T-helper 2 cell treated with Interferon-gamma antibody and Interleukin-4, amounts not matched to agents 5 μg/mL and 100 μg/mL, for 36 hours (primary cell): Measurements from ENCODE around the gene NODAL.

Source experiments
- DNase-seq: peaks from one replicate; pipeline ENCODE4 v3.0.0; 2021; ENCODE audit warnings: low spot score
- H3K27ac Mint-ChIP-seq: one replicate; pipeline ENCODE4 v1.8.0; 2021; ENCODE audit warnings: mild to moderate bottlenecking, mixed read lengths
- H3K27me3 Mint-ChIP-seq: one replicate; pipeline ENCODE4 v1.8.0; 2021; ENCODE audit warnings: low read depth, mixed read lengths
- H3K36me3 Mint-ChIP-seq: one replicate; pipeline ENCODE4 v1.8.0; 2021; ENCODE audit warnings: low read depth, mixed read lengths
- H3K4me1 Mint-ChIP-seq: one replicate; pipeline ENCODE4 v1.8.0; 2021; ENCODE audit warnings: low read depth, mixed read lengths
- H3K4me3 Mint-ChIP-seq: one replicate; pipeline ENCODE4 v1.8.0; 2022; ENCODE audit warnings: mild to moderate bottlenecking, moderate library complexity, mixed read lengths
- H3K9me3 Mint-ChIP-seq: one replicate; pipeline ENCODE4 v1.8.0; 2021; ENCODE audit warnings: mixed read lengths

Gene NODAL

DNA sequence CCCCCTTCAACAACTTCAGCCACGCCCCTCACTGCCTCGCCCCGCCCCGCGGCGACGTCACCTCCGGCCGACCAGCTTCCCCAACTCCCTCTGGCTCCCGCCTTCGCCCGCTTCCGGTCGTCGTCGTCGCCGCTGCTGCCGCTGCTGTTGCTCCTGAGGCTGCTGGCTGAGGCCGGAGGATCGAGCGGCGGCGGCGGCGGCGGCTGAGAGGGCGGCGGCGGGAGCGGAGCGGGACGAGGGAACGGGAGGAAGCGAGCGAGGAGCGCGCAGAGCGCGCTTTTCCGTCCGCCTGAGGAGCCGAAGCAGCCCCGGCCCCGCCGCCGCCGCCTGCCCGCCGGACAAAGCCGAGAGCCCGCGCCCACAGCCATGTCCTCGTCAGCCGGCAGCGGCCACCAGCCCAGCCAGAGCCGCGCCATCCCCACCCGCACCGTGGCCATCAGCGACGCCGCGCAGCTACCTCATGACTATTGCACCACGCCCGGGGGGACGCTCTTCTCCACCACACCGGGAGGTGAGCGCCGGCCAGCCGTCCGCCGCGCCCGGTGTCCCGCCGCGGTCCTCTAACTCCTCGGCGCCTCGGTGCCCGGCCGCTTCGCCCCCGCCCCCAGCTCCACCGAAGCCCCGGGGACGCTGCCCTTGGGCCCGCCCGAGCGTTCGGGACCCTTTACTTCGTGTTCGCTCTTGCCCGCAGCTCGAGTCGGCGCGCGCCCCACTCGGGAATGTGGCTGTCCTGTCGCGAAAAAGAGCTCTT, 37.3 kb downstream of the NODAL start, which contains the start of gene EIF4EBP2:
EIF4EBP2 (plus strand) TSS at position 110 of the 751 bp plus-strand sequence; CDS start at position 367, 257 bp downstream.
- peak; percentile 96 for DNase-seq
- H3K27me3 Mint-ChIP-seq = peaks cover 2% of the 10 kb centered on the region
- H3K4me1 Mint-ChIP-seq = peaks cover 28% of the 10 kb centered on the region
- H3K36me3 Mint-ChIP-seq = peaks cover 14% of the 10 kb centered on the region
- peak within 1 kb of the TSS; percentile 95 for H3K27ac Mint-ChIP-seq
- H3K4me3 Mint-ChIP-seq = peak within 1 kb of the TSS; percentile 95
- H3K9me3 Mint-ChIP-seq = no peaks in the 10 kb centered on the region

DNA sequence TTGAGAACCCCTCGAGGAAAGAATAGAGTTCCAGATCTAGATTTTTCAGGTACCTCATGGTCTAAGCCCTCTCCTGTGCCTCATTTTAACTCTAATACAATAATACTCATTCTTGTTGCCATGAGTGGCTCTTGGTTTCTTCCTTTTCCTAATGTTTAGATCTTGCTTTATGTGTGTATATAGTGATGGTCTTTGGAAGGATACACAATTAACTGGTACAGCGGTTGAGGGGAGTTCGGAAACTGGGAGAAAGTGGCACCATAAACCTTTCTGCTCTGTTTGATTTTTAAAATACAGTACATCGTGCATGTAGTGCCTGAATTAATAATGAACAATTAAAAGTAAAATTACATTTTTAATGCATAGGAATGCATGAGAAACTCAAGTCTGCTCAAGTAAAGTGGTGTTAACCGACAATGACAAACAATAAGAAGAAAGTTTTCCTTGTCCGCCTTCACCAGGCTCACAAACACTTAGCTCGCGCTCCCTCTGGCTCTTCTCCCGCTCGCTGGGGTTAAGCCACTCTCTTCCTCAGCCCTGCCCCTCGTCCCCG, 37.9 kb downstream of the NODAL start:
- Mint-ChIP-seq H3K9me3 (no peaks in the 10 kb centered on the region), H3K27ac (peak overlapping the region; percentile 23), H3K27me3 (peaks cover 2% of the 10 kb centered on the region), H3K36me3 (peaks cover 11% of the 10 kb centered on the region), H3K4me1 (peaks cover 22% of the 10 kb centered on the region), H3K4me3 (peak overlapping the region; percentile 95)
- no peak for DNase-seq

DNA sequence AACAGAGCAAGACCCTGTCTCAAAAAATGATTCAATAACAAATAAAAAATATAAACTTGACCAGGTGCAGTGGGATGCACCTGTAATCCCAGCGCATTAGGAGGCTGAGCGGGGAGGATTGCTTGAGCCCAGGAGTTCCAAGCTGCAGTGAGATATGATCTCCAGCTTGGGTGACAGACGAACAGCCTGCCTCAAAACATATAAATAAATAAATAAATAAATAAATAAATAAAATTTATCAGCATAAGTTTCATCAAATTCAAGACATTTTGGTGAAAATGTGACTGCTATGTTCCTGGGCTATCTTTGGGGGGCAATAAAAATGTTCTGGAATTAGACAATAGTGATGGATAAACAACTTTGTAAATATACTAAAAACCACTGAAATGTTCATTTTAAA, 42.3 kb downstream of the NODAL start:
- Mint-ChIP-seq H3K4me1 (peaks cover 3% of the 10 kb centered on the region), H3K27me3 (peaks cover 2% of the 10 kb centered on the region), H3K9me3 (no peaks in the 10 kb centered on the region), H3K4me3 (no peak overlapping the region), H3K27ac (no peak overlapping the region), H3K36me3 (no peaks in the 10 kb centered on the region)
- no peak for DNase-seq

DNA sequence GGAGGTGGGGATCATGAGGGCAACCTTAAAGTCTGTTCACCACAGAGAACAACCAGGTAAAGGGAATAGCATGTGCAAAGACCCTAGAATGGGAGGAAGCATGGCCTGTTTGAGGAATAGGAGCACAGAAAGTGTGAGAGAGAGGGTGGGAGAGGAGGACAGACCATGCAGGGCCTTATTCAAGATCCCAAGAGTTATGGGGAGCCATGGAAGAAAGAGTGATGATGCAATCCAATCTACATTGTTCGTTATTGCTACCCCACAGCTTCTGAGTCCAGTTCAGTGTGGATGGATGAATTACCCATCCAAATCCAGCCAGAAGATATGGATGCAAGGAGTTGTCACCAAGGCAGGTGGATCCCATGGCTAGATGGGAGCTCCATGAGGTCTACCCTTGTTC, 45.3 kb downstream of the NODAL start:
- no peaks in the 10 kb centered on the region for H3K4me1 Mint-ChIP-seq
- peaks cover 10% of the 10 kb centered on the region for H3K27me3 Mint-ChIP-seq
- no peaks in the 10 kb centered on the region for H3K36me3 Mint-ChIP-seq
- H3K9me3 Mint-ChIP-seq = no peaks in the 10 kb centered on the region
- H3K4me3 Mint-ChIP-seq = no peak overlapping the region
- no peak for DNase-seq
- H3K27ac Mint-ChIP-seq = no peak overlapping the region

DNA sequence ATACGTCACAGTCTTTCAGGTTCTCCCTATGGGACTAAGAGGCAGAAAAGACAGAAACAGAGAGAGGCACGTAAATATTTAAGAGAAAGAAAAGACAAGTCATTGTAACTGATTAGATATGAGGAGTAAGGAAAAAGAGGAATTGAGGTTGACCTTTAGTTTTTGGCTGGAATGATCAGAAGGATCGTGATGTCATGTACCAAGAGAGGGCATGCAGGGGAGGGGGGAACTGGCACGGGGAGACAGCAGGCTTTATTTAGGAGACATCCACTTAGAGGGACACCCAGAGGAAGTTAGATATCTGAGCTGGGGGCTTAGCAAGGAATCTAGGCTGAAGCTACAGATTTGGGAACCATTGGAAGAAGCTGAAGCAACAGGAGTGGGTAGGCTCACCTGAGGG, 49.8 kb downstream of the NODAL start:
- H3K9me3 Mint-ChIP-seq = no peaks in the 10 kb centered on the region
- no peak overlapping the region for H3K27ac Mint-ChIP-seq
- H3K27me3 Mint-ChIP-seq = peaks cover 17% of the 10 kb centered on the region
- peaks cover 5% of the 10 kb centered on the region for H3K4me1 Mint-ChIP-seq
- H3K4me3 Mint-ChIP-seq = no peak overlapping the region
- no peaks in the 10 kb centered on the region for H3K36me3 Mint-ChIP-seq
- no peak for DNase-seq
